SH-SY5Y (cell line): ENCODE results near the gene OR5B3.

Source experiments
- GATA2 ChIP-seq: IDR thresholded peaks from 2 replicates; pipeline ENCODE4 v1.6.1; 2011; ENCODE audit warnings: mild to moderate bottlenecking, low read depth, low read length
- GATA3 ChIP-seq: IDR thresholded peaks from 2 replicates; pipeline ENCODE4 v1.6.1; 2011; ENCODE audit warnings: low read depth, mild to moderate bottlenecking, low read length, moderate library complexity

DNA sequence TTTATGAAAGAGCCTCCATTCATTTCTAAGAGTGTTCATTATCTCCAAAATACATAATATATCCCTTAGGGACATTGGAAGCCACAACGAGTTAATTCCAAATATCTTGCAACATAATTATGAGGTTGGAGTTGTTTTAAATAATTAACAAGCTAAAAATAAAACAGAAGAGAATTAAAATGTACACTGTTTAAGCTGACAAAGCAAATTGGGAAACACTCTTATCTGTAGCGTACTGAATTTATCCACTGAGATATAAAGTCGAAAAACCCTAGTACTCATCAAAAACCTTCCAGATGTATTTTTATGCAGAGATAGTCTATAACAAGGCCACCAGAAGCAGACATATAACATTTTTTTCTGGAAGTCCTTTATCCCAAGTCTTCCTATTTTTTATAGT lies 27.5 kb upstream of the OR5B3 start:
- TF ChIP-seq GATA3: no peak
- TF ChIP-seq GATA2: no peak
